GM18507 (cell line): ENCODE data around the gene C1QA.

ENCODE experiments used
- DNase-seq: peaks from one replicate; pipeline ENCODE4 v3.0.0; 2011; ENCODE audit warnings: low read depth; ENCODE audit not compliant: insufficient read length; ENCODE audit errors: extremely low spot score
- FAIRE-seq: peaks from 2 replicates; lab custom pipeline; 2011; peaks lifted over from hg19 to GRCh38; lab: Jason Lieb, UNC

The C1QA gene, protein sequence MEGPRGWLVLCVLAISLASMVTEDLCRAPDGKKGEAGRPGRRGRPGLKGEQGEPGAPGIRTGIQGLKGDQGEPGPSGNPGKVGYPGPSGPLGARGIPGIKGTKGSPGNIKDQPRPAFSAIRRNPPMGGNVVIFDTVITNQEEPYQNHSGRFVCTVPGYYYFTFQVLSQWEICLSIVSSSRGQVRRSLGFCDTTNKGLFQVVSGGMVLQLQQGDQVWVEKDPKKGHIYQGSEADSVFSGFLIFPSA

GRCh38 chr1:22636353-22636752, at the start of gene C1QA:
Gene C1QA (plus strand): TSS chr1:22636628. CDS start chr1:22637617, 989 bp downstream.
- no peak for FAIRE-seq
- no peak for DNase-seq

DNA sequence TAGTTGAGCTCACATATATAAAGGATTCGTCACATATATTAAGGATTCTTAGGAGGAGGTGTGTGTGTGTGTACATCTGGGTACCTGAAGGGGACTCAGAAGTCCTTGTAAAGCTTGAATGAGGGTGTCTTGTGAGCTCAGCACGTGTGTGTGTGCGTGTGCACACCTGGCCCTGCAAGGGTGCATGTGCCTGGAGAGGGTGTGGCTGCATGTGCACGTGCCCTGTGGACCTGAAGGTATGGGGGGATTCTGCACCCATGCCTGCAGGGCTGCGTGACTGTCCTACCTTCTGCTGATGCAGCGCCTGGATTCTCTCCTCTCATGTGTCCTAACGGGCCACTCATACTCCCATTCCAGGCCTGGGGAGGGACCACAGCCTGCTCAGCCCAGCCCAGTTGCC, 49.2 kb upstream of the C1QA start:
- DNase-seq (no peak), FAIRE-seq (no peak)

- DNase-seq (no peak), FAIRE-seq (no peak)
Measured at GRCh38 chr1:22588899-22589422, 47.5 kb upstream of the C1QA start.

DNA sequence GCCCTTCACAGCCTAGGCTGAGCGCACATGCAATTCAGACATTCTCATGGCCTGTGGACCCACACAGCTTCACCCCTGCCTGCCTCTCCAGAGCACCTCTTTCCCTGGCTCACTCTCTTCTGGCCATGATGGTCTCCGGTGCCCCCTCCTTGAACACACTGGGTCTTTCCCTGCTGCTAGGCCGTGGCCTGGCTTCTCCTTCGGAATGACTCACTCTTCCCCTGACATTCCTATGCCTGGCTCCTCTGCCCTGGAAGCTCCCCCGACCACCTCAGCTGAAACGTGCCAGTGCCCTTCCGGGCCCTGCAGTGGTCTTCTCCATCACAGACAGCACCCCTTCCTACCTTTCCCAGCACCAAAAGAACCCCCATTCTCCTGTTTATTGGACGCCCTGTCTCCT, 44.9 kb upstream of the C1QA start:
- FAIRE-seq (no peak), DNase-seq (no peak)

- FAIRE-seq, result no peak
- no peak for DNase-seq
Measured at GRCh38 chr1:22592051-22592450, 44.4 kb upstream of the C1QA start.

- no peak for FAIRE-seq
- DNase-seq, result no peak
Measured at GRCh38 chr1:22592919-22593790, 43.3 kb upstream of the C1QA start.

- DNase-seq, result no peak
- no peak for FAIRE-seq
Measured at GRCh38 chr1:22594396-22594795, 42.0 kb upstream of the C1QA start.

- DNase-seq, result no peak
- no peak for FAIRE-seq
Measured at GRCh38 chr1:22595108-22595507, 41.3 kb upstream of the C1QA start.

DNA sequence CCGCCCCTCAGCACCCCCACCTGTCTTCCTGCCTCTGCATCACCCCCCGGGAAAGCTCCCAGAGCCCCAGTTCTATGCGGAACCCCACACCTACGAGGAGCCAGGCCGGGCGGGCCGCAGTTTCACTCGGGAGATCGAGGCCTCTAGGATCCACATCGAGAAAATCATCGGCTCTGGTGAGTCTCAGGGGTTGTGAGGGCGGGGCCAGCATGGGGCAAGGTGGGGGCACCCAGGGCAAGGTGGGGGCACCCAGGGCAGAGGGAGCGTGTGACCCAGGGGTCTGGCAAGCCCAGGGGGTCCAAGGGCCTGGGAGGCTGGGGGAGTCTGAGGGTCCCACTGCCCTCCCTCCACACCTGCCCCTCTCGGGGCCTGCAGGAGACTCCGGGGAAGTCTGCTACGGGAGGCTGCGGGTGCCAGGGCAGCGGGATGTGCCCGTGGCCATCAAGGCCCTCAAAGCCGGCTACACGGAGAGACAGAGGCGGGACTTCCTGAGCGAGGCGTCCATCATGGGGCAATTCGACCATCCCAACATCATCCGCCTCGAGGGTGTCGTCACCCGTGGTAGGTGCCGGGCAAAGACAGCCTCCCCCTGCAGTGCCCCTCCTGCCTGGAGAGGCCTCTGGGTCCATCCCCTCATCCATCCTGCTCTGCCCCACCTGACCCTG, 39.0 kb upstream of the C1QA start:
- no peak for DNase-seq
- FAIRE-seq, result no peak

DNA sequence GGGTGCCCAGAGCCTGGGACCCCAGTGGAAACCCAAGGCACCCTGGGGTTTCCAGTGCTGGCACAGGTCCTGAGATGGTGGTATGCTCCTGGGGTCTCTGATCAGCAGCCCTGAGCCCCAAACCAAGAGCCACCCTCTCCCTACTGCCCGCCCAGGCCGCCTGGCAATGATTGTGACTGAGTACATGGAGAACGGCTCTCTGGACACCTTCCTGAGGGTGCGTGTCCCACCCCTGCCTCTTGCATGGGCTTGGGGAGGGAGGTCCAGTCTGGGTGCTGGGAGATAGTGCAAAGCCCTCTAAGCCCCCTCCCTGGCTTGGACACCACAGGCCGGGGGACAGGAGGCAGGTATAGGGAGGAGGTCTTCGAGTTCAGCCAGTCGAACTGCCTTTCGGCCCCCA, 38.4 kb upstream of the C1QA start:
- FAIRE-seq (no peak), DNase-seq (no peak)

GRCh38 chr1:22598736-22599135, 37.7 kb upstream of the C1QA start:
- DNase-seq (no peak), FAIRE-seq (no peak)

GRCh38 chr1:22600071-22600816, 36.2 kb upstream of the C1QA start:
- DNase-seq, result no peak
- FAIRE-seq, result no peak

DNA sequence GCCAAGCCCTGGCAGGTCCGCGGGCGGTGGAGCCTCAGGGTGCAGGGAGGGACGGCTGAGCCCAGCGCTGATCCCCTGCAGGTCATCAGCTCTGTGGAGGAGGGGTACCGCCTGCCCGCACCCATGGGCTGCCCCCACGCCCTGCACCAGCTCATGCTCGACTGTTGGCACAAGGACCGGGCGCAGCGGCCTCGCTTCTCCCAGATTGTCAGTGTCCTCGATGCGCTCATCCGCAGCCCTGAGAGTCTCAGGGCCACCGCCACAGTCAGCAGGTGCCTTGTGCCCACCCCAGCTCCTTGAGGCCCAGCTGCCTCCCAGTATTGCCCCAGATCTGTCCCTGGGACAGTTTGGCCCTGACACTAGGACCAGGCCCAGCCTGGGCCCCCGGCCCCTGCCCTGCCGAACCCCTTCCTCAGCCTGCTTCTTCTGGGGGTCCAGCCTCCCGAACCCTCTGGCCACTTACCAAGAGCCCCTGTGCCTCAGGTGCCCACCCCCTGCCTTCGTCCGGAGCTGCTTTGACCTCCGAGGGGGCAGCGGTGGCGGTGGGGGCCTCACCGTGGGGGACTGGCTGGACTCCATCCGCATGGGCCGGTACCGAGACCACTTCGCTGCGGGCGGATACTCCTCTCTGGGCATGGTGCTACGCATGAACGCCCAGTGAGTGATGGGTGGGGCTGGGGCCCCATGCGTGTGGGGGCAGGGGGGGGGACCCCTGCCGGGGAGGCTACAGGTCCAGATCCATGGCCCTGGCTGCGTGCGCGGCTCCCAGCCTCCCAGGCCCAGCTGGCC, 35.4 kb upstream of the C1QA start:
- no peak for DNase-seq
- no peak for FAIRE-seq

DNA sequence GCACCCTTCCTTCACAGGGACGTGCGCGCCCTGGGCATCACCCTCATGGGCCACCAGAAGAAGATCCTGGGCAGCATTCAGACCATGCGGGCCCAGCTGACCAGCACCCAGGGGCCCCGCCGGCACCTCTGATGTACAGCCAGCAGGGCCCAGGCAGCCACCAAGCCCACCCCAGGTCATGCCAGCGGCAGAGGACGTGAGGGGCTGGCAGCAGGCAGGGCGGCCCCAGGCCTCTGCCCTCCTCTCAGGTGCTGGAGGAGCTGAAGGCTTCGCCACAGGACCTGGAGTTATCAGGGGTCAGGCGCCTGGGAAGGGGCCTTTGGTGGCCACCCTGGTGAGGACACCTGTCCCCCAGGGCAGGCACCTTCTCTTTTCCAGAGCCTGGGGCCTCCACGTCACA, 34.8 kb upstream of the C1QA start:
- DNase-seq (no peak), FAIRE-seq (no peak)

DNA sequence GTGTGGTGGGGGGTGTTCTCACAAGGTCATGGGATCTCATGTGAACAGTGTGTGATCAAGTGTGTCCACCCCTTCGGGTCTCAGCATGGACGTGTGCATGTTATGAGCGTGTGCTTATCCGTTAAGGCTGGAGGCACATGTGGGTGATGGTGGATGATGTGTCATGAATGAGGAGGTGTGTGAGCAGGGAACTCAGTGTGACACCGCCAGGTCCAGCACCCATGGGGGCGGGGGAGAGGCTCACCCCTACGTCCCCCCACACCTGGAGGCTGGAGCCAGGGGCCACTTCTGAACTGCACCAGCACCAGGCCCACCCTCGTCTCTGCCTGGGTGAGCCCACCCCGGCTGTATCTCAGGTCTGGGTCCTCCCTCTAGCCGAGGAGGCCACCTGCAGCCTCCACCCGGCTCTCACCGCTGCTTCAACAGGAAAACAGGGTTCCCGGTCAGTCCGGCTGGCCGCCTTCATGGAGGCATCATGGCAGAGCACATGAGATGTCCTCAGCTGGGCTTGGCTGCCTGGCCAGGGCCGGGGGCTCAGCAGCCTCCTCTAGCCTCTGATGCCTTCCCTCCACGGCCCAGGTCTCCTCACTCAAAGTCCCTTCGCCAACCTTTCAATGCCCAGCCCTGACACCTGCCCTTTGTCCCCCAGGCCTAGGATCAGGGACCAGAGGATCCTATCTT, 34.2 kb upstream of the C1QA start:
- FAIRE-seq (no peak), DNase-seq (no peak)

DNA sequence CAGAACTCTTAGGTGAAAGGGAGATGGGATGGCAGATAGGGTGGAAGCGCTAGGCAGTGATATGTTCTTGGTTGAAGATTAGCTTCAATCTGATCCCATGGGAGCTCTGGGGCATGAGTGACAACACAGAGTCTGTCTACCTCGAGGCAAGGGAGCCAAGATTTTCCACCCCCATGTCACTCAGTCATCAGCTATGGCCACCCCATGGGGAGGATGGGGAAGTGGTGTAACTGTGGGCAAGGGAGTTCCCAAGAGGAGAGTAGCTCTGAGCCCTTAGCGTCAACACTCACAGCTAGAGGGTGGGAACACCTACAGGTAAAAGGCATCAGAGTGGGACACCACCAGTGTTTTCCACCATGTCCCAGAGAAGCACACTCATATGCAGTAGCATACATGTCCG, 30.3 kb upstream of the C1QA start:
- no peak for DNase-seq
- FAIRE-seq, result no peak

DNA sequence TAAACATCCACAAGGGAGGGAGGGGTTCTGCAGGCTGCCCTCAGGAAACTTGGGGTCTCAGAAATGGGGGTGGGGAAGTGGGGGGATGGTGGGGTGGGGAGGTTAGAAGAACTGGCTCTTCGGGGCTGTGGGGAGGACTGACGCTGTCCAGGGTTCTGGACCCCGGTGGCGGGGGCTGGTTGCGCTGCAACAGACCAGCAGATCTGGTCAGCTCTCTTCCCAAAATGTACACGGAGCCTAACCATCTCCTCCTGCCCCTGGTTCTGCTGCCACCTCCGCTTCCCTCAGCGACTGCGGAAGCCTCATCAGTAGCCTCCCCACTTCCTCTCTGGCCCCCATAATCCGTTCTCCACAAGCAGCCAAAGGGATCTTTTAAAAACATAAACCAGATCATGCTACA, 29.3 kb upstream of the C1QA start:
- FAIRE-seq, result no peak
- DNase-seq, result no peak

DNA sequence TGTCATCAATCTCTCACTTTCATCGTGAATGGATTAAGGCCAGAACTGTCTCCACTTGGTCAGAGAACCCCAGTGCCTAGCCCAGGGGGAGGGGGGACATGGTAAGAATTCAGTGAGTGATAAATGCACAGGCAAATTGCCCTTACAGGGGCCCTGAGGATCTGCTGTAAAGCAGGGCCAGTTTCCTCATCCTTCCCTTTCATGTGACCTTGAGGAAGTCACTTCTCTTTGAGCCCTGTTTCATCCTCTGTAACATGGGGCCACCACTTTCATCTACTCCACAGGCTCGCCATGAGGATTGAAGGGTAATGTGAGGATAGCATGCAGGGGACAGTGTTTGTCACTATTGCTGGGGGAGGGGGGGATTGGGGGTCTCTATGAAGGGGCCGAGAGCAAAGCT, 28.1 kb upstream of the C1QA start:
- DNase-seq (no peak), FAIRE-seq (no peak)
